Midbrain (tissue), 1 donor: ENCODE data around the gene DMRTB1.

Experiments used
- DNase-seq: peaks from one replicate; lab custom pipeline; 2025; lab: John Stamatoyannopoulos, UW

The DMRTB1 gene

GRCh38 chr1:53508991-53509666, 49.9 kb downstream of the DMRTB1 start:
- no peak for DNase-seq

DNA sequence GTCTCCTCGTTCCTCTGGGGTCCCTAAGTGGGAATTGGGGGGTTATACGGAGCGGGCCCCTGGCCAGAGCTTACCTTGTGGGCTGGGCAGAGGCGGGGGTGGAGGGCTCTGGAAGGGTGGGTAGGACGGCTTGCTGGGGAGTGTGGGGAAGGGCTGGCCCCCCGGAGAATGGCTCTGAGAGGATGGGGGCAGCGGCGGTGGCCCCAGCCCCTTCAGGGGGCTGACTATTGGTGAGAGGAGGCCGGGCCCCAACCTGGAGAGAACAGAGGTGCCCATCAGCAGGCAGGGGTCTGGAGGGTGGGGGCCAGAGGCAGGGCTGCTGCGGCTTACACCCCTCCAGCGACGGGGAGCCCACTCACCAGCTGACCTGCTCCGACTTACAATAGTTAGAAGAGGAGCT, 50.6 kb downstream of the DMRTB1 start:
- DNase-seq: no peak

DNA sequence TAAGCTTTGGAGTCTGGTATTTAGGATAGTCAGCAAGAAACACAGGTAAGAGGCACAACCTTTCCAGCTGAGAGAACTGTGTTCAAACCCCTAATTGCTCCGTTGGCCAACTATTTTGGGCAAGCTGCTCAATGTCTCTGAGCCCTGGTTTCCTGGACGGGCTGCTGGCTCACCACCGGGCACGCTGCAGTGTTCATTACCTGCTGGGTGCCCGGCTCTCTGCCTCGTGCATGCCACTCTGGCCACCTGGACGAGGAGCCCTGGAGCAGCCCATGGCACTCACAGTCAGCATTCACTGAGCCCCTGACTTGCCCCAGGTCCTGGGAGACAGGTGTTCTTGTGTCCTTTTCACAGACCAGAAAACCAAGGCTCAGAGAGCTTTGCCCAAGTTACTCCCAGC, 51.0 kb downstream of the DMRTB1 start:
- no peak for DNase-seq

DNA sequence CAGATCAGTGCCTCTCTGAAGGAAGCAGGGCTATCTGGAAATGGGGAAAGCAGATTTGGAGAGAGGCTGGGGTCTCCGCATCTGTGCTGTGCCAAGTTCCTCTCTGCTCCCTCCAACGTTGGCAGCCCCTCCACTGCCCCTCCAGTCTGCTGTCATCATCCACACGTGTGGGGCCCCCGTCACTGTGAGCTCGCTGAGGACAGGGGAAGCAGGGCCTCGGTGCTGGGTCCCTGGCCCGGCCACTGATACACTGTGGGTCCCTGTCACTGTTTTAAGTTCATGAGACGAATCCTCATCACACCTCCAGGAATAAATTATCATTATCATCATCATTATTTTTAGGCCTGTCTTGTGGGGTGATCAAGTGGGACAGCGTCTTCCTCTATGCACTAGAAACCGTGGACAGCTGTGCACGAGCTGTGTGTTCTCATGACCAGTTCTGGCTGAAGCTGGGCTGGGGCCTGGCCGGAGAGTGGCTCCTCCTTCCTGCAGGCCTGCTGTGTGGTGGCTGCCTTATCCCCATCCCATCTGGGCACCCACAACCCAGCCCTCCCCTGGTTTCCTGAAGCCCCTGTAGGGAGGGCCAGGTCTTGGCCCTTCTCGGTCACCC, 52.2 kb downstream of the DMRTB1 start:
- no peak for DNase-seq

DNA sequence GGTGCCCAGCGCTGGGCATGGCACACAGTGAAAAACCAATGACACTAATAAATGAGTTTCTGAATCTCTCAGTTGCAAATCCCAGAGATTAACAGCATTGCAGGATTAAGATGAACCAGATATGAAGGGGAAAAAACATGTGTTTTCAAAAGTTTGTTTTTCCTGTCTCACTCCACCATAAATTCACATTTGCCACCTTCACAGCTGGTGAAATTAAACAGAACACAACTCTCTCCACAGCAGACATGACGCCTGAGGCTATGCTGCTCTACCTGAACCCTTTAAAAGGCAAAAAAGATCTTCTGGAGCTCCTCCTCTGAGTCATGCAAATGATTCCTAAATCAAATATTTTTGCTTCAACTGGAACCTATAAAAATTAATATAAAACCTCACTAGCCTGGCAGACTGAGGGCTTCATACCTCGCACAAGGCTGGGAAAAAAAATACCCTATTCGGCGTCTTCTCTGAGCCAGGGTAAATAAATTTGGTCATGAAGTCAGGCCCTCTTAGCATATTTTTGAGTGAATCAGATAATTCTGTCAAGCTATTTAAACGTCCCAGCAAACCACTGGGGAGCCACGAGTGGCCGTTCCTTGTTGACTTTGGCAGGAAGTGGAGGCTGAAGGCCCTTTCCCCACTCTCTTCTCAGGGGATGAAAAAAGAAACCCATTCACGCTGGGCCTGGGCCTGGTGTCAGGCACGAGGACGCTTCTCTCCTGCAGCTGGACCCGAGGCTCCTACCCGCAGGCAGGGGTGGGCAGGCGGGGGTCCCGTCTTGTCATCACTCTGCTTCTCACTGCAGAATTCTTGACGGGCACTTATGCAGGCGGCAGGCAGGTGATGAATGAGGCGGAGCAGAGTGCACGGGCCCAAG, 53.0 kb downstream of the DMRTB1 start:
- DNase-seq: no peak

DNA sequence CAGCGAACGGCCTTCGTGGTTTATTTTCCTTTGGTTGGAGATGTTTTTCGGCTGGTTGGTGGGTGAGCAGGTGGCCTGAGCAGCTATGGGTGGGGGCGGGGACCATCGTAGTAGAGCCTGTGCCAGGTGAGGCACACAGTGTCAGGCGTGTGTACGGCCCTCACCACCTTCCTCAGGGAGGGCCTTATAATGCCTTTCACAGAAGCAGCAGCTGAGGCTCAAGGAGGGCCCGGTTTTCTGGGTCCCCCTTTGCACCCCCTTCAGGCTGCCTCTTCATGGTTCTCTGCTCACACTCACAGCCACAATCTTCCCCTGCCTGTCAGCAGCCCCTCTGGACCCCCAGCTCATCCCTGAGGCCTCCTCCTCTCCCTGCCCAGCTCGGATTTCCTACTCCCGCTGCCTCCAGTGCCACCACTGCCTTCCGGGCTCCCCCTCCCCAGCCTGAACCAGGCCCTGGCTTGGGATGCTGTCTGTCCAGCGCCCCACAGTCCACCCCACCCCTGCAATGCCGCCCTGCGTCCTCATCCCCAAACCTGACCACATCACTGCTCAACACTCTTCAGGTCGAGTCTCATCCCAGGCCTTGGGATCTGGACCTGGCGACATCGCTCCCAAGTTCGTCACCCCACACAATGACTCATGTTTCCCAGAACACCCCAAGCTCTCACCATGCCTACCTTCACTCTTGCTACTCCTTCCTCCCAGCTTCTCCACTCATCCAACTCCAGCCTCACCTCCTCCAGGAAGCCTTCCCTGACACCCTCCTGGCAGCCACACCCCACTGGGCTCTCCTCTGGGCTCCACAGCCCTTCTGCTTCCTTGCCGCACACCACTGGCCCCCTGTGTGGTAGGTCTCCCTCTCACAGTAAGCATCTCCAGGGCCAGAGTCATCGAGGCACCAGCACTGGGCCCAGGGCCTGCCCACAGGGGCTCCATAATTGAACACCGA, 53.9 kb downstream of the DMRTB1 start:
- DNase-seq: no peak

DNA sequence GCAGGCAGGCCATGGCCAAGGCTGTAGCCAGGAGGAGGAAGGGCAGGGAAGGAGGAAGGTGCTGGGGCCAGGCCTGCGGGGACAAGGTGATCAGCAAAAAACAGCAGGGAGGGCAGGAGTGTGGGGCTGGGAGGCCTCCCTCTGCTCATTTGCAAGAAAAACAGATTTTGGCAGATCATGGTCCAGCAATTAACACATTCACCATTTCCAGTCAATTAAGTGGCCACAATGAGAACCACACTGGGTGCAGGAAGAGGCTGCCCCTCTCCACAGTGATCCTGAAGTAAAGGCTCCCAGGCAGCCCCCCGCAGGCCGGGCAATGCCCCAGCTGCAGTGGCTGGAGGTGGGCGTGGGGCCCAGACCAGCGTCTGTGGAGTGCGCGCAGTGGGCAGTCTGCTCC, 54.6 kb downstream of the DMRTB1 start:
- DNase-seq: no peak

- no peak for DNase-seq
These were observed 55.2 kb downstream of the DMRTB1 start for GRCh38 chr1:53514436-53514835.

DNA sequence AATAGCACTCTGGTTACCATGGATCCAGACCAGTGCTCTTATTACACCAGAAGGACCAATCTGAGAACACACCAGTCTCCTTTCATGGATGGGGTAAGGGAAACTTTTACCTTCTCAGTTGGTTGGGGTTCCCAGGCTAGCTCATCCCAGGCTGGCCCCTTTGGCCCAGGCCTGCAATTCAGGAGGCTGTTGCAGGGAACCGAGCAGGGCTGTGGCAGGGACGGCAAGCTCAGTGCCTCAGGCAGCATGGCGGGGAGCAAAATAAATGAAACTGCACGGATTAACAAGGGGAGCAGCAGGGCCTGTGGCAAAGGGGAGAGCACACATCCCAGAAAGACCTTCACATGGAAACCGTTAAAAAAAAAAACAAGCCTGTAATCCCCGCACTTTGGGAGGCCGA, 57.0 kb downstream of the DMRTB1 start:
- no peak for DNase-seq
